Vagina (tissue), 2 donors: ENCODE data around the gene CUX1.

Experiments used
- POLR2A ChIP-seq, 2 donors: fragments of 450-650 bp; IDR thresholded peaks; one replicate each; pipeline ENCODE4 v1.6.1; 2017; ENCODE audit warnings: antibody characterized with exemption in 2 of 2, mild to moderate bottlenecking in 2 of 2, moderate library complexity in 2 of 2
- POLR2AphosphoS5 ChIP-seq, 2 donors: sonication (generic); formaldehyde crosslinking; IDR thresholded peaks; one replicate each; pipeline ENCODE4 v1.9.0; 2017; ENCODE audit warnings: antibody characterized with exemption in 2 of 2, mild to moderate bottlenecking in 2 of 2, low read depth in 1 of 2; ENCODE audit not compliant: insufficient read depth in 1 of 2
- TF ChIP-seq, protein P1 (sequence below), 3 experiments: fragments of 450-650 bp in 2 of 3; fragments of 200-600 bp in 1 of 3; sonication (generic) in 1 of 3; IDR thresholded peaks; one replicate each; pipeline ENCODE4 v1.5.1; 2017 to 2019; ENCODE audit warnings: antibody characterized with exemption in 3 of 3, mild to moderate bottlenecking in 2 of 3, moderate library complexity in 2 of 3

DNA sequence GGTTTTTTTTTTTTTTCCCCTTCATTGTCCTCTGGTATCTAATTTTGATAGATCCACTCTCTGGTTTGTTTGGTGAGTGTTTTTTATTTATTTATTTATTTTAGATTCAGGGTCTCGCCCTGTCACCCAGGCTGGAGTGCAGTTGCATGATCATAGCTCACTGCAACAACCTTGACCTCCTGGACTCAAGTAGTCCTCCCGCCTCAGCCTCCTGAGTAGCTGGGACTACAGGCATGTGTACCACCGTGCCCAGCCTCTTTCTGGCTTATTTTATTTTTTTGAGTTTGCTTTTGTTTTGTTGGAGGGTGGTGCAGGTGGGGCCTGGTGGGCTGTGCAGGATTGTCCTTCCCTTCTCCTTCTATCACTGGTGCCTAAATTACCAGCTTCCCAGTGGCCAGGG lies 282.0 kb downstream of the CUX1 start:
- TF ChIP-seq, protein P1, sequence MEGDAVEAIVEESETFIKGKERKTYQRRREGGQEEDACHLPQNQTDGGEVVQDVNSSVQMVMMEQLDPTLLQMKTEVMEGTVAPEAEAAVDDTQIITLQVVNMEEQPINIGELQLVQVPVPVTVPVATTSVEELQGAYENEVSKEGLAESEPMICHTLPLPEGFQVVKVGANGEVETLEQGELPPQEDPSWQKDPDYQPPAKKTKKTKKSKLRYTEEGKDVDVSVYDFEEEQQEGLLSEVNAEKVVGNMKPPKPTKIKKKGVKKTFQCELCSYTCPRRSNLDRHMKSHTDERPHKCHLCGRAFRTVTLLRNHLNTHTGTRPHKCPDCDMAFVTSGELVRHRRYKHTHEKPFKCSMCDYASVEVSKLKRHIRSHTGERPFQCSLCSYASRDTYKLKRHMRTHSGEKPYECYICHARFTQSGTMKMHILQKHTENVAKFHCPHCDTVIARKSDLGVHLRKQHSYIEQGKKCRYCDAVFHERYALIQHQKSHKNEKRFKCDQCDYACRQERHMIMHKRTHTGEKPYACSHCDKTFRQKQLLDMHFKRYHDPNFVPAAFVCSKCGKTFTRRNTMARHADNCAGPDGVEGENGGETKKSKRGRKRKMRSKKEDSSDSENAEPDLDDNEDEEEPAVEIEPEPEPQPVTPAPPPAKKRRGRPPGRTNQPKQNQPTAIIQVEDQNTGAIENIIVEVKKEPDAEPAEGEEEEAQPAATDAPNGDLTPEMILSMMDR (IDR thresholded peaks at IDR 0.05) = no peak
- no peak for TF ChIP-seq POLR2AphosphoS5 (IDR thresholded peaks at IDR 0.05; ENCODE audit: insufficient read depth in 1 of 2, low read depth in 1 of 2)
- TF ChIP-seq POLR2A (IDR thresholded peaks at IDR 0.05) = no peak
